Activated CD4-positive, alpha-beta T cell treated with anti-CD3 and anti-CD28 coated beads, Interleukin-2, amount 10 ng/mL, durations not matched to agents 24 days and 14 days (primary cell): ENCODE results near the gene SHISA7. TPM values are rescaled to one million over a fixed set of nuclear protein-coding genes. Genes with fewer than 3 reads are reported as not detected.
A peak's percentile ranks its signal among the peaks of the same experiment; 100 is the strongest.
"Not testable (repeated sequence)": the region's sequence is repeated elsewhere in the genome, so short reads cannot be mapped to it uniquely, and the experiment has no call there.

Source experiments
- DNase-seq: peaks from one replicate; pipeline ENCODE4 v3.0.0; 2022
- H3K27ac Mint-ChIP-seq: one replicate; pipeline ENCODE4 v1.8.0; 2022; ENCODE audit warnings: mild to moderate bottlenecking, mixed read lengths
- H3K27me3 Mint-ChIP-seq: one replicate; pipeline ENCODE4 v1.8.0; 2022; ENCODE audit warnings: mixed read lengths
- H3K36me3 Mint-ChIP-seq: one replicate; pipeline ENCODE4 v1.8.0; 2022; ENCODE audit warnings: low read depth, mild to moderate bottlenecking, mixed read lengths
- H3K4me1 Mint-ChIP-seq: one replicate; pipeline ENCODE4 v1.8.0; 2021; ENCODE audit warnings: mixed read lengths
- H3K4me3 Mint-ChIP-seq: one replicate; pipeline ENCODE4 v1.8.0; 2022; ENCODE audit warnings: mild to moderate bottlenecking, moderate library complexity, mixed read lengths
- H3K9me3 Mint-ChIP-seq: one replicate; pipeline ENCODE4 v1.8.0; 2021; ENCODE audit warnings: mixed read lengths
- intact Hi-C: fragments of 100-400 bp; cut with micrococcal nuclease; formaldehyde crosslinking; loops from one replicate; pipeline ENCODE4 v1.15.1; 2023
- total RNA-seq: library from RNA; stranded (reverse); gene quantifications from 2 replicates; pipeline ENCODE4 v1.2.3, GENCODE V29; 2022

The SHISA7 gene
- total RNA-seq, 1 donor from 2014 or later: not detected

DNA sequence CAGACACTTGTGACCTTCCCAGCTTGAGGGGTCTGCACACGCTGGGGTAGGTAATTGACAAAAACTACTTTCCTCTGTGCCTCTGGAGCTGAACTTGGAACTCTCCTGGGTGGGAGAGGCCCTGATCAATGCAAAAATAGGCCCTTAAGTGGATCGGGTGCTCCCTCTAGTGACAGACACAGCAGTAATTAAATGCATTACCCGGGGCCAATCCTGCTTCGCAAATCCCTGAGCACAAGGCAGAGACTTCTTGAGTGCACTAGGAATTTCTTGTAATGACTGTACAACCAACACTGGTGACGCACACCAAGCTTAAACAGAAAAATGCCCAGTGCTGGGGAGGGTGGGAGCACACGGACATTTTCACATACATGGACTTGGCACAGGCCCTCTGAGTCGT, 24.9 kb downstream of the SHISA7 start:
- intact Hi-C loops: loop anchor here (1.0 kb wide), 1 partner anchor 277 kb away; no protein-coding TSS in a partner anchor
- H3K9me3 Mint-ChIP-seq: no peaks in the 10 kb centered on the region
- no peaks in the 10 kb centered on the region for H3K36me3 Mint-ChIP-seq
- no peak overlapping the region for H3K27ac Mint-ChIP-seq
- no peak overlapping the region for H3K4me3 Mint-ChIP-seq
- peak; percentile 88 for DNase-seq
- peaks cover 13% of the 10 kb centered on the region for H3K27me3 Mint-ChIP-seq
- H3K4me1 Mint-ChIP-seq: peaks cover 10% of the 10 kb centered on the region

DNA sequence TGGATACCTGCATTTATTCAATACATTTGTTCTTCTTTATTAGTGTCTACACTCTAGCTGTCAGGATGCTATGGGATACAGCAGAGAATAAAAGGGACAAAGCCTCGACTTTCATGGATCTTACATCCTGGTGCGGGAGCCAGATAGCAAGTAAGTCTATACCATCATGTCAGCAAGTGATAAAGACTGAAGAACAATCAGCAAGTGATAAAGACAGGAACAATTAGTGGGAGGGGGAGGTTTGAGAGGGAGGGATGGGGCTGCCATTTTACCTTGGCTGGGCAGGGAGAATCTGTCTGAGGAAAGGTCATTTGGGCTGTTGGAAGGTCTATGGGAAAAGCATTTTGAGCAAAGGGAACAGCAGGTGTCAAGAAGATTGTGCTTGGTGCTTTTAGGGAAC, 32.9 kb downstream of the SHISA7 start:
- H3K27me3 Mint-ChIP-seq: peaks cover 10% of the 10 kb centered on the region
- intact Hi-C loops: no loop called here
- H3K4me3 Mint-ChIP-seq: no peak overlapping the region
- peak overlapping the region; percentile 27 for H3K27ac Mint-ChIP-seq
- H3K9me3 Mint-ChIP-seq: peaks cover 16% of the 10 kb centered on the region
- DNase-seq: no peak
- peaks cover 25% of the 10 kb centered on the region for H3K4me1 Mint-ChIP-seq
- peaks cover 27% of the 10 kb centered on the region for H3K36me3 Mint-ChIP-seq

DNA sequence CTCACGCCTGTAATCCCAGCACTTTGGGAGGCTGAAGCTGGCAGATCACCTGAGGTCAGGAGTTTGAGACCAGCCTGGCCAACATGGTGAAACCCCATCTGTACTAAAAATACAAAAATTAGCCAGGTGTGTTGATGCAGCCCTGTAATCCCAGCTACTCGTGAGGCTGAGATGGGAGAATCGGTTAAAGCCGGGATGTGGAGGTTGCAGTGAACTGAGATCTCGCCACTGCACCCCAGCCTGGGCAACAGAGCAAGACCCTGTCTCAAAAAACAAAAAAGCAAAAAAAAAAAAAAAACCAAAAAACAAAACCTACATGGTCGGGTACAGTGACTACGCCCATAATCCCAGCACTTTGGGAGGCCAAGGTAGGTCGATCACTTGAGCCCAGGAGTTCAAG, 33.9 kb downstream of the SHISA7 start:
- peak overlapping the region; percentile 98 for H3K27ac Mint-ChIP-seq
- intact Hi-C loops: loop anchor here (5.0 kb wide), 1 partner anchor 107 kb away; no protein-coding TSS in a partner anchor
- peak overlapping the region; percentile 89 for H3K4me3 Mint-ChIP-seq
- peaks cover 25% of the 10 kb centered on the region for H3K4me1 Mint-ChIP-seq
- not testable (repeated sequence) for DNase-seq, H3K27me3 Mint-ChIP-seq
- peaks cover 29% of the 10 kb centered on the region for H3K36me3 Mint-ChIP-seq
- H3K9me3 Mint-ChIP-seq: peaks cover 16% of the 10 kb centered on the region

DNA sequence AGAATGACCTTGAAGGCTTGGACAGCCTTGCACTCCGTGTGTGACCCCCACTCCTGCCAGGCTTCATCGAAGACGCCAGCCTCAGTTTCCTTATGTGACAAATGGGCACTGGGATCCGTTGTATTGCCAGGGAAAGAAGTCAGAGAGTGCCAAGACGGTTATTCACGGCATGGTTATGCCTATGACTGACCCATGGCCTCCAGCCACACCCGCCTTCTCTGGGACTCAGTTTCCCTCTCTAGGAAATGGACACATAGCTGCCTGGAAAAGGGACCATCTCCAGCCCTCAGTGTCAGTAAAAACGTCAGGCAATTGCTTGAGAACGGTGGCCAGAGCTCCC, 34.6 kb downstream of the SHISA7 start:
- intact Hi-C loops: loop anchor here (1.0 to 5.0 kb wide), 3 partner anchors 23 to 106 kb away; partner anchors contain the start of genes KMT5C and RPL28
- peaks cover 35% of the 10 kb centered on the region for H3K36me3 Mint-ChIP-seq
- peaks cover 16% of the 10 kb centered on the region for H3K9me3 Mint-ChIP-seq
- H3K27me3 Mint-ChIP-seq: peaks cover 7% of the 10 kb centered on the region
- peaks cover 29% of the 10 kb centered on the region for H3K4me1 Mint-ChIP-seq
- DNase-seq: no peak
- H3K4me3 Mint-ChIP-seq: peak overlapping the region; percentile 89
- H3K27ac Mint-ChIP-seq: peak overlapping the region; percentile 98

DNA sequence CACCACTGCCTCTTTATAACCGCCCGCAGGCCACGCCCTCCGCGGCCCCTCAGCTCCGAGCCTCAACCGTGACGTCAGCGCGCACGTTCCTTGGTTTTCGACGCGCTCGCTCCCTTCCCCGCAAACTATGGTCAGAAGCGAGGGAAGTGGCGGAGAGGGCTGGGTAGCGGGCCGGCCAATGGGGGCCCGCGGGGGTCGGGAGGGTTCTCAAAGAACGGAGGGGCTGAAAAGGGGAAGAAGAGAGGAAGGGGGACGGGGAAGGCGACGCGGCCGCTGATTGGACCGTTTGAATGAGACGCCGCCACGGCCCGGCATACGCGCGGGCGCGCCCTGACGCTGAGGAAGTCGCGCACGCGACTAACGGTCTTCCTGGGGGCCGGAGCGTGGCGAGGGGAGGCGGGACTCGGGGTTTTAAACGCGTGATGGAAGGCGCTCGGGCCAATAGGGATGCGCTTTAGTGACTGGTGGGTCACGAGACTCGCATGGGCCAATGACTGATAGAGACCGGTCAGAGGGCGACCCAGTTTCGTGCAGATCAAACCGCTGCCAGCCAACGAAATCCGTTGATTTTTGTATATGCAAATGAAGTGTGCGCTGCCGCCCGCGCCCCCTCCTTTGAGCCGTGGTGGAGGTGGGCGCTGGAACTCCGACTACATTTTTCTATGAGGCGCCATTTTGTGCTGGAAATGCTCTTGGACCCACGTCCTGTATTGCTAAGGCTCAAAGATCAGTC, 35.1 kb downstream of the SHISA7 start:
- peaks cover 7% of the 10 kb centered on the region for H3K27me3 Mint-ChIP-seq
- peak; percentile 99 for DNase-seq
- H3K9me3 Mint-ChIP-seq: peaks cover 16% of the 10 kb centered on the region
- H3K36me3 Mint-ChIP-seq: peaks cover 39% of the 10 kb centered on the region
- peak overlapping the region; percentile 98 for H3K27ac Mint-ChIP-seq
- H3K4me3 Mint-ChIP-seq: peak overlapping the region; percentile 89
- H3K4me1 Mint-ChIP-seq: peaks cover 34% of the 10 kb centered on the region
- intact Hi-C loops: loop anchor here (1.0 to 5.0 kb wide), 5 partner anchors 10 to 149 kb away; partner anchors contain the start of genes KMT5C, PPP6R1 and RPL28

DNA sequence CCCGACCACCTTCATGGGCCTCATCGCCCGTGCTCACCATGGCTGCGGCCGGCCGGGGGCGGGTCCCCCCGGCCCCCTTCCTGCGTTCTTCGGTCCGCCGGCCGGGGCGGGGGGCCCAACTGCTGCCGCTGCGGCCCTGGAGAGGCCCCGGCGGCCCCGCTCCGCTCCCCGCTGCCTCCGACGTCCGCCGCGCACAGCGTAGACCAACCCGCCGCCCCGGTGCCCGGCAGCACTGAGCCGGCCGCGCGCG, 35.6 kb downstream of the SHISA7 start, which contains the start of gene UBE2S:
UBE2S (minus strand) TSS at position 239 of the 250 bp plus-strand sequence; CDS start at position 40, 199 bp downstream.
- Mint-ChIP-seq H3K9me3 (peaks cover 16% of the 10 kb centered on the region), H3K4me1 (peaks cover 34% of the 10 kb centered on the region), H3K36me3 (peaks cover 44% of the 10 kb centered on the region)

DNA sequence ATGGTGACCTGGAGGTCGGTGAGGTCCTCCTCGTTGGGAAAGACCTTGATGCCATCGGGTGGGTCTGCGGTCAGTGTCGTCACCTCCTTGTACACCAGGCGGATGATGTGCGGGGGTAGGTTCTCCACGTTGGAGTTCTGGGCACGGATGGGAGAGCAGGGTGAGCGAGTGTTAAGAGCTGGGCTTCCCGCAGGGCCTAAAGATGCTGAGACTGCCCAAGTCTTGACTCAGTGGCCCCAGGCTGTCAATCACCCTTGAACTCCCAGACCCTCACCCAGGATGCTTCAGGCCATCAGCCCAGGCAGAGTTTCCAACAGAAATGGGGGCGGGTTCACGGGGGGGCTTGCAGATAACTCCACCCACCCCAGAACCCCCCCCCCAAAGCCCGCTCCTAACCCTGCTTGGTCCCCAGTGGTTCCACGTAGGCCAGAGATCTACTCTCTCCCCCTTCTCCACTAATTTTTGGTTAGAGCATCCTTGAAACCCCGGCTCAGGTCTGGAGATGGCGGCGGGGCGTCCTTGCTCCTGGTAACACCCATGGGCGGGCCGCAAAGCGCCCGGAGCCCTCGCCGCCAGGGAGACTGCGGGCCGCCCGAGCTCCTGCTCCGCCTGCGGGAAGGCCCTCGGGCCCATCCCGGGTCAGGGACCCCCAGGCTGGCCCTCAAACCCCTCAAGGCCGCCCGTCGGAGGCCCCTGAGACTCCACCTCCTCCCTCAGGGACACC, 36.1 kb downstream of the SHISA7 start:
- peaks cover 49% of the 10 kb centered on the region for H3K36me3 Mint-ChIP-seq

More for the DNA sequence above, 35.6 kb downstream of the SHISA7 start, which contains the start of gene UBE2S:
- not testable (repeated sequence) for DNase-seq, H3K27me3 Mint-ChIP-seq
- peak within 1 kb of the TSS; percentile 89 for H3K4me3 Mint-ChIP-seq
- intact Hi-C loops: loop anchor here (1.0 to 5.0 kb wide), 3 partner anchors 9 to 149 kb away; partner anchors contain the start of gene PPP6R1
- peak within 1 kb of the TSS; percentile 98 for H3K27ac Mint-ChIP-seq

DNA sequence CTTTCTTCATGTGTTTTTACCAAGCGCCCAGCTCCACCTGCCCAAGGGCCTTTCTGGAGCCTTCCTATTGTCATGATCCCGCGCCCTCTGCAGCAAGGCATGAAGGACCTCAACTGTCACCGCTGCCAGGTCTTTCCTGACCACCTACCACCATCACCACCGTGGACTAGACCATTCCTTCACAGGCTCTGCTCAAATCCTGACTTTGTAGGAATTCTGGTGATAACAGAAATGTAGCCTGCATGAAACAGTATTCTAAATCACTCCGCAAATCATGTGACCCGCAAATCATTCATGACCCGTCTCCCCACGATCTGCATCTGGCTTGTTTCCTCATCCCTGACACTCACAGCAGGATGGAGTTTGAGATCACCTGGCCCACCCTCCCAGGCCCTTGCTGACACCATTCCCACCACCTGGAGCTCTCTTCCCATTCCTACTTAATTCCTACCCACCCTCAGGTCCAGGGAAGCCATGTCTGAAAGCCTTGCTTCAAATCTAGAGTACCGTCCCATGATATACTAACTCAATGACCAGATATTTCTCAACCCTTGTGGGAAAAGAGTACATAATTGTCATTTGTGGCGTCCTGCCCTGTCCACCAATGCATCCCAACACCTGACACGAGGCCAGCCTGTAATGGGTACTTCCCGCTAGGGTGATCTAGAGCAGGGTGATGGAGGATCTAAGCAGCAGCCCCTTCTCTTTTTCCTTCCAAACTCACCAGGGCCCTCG, 36.8 kb downstream of the SHISA7 start:
- H3K27ac Mint-ChIP-seq: peak overlapping the region; percentile 75
- H3K36me3 Mint-ChIP-seq: peaks cover 52% of the 10 kb centered on the region
- H3K9me3 Mint-ChIP-seq: peaks cover 16% of the 10 kb centered on the region
- no peak for DNase-seq
- peaks cover 4% of the 10 kb centered on the region for H3K27me3 Mint-ChIP-seq
- H3K4me3 Mint-ChIP-seq: peak overlapping the region; percentile 89
- intact Hi-C loops: loop anchor here (2.0 to 5.0 kb wide), 2 partner anchors 104 to 147 kb away; partner anchors contain the start of gene PPP6R1
- peaks cover 39% of the 10 kb centered on the region for H3K4me1 Mint-ChIP-seq

More for the DNA sequence above, 36.1 kb downstream of the SHISA7 start:
- peak; percentile 84 for DNase-seq
- peaks cover 7% of the 10 kb centered on the region for H3K27me3 Mint-ChIP-seq
- peaks cover 36% of the 10 kb centered on the region for H3K4me1 Mint-ChIP-seq
- H3K27ac Mint-ChIP-seq: peak overlapping the region; percentile 75
- intact Hi-C loops: loop anchor here (1.0 to 5.0 kb wide), 3 partner anchors 9 to 148 kb away; partner anchors contain the start of gene PPP6R1
- H3K9me3 Mint-ChIP-seq: peaks cover 16% of the 10 kb centered on the region
- peak overlapping the region; percentile 89 for H3K4me3 Mint-ChIP-seq

DNA sequence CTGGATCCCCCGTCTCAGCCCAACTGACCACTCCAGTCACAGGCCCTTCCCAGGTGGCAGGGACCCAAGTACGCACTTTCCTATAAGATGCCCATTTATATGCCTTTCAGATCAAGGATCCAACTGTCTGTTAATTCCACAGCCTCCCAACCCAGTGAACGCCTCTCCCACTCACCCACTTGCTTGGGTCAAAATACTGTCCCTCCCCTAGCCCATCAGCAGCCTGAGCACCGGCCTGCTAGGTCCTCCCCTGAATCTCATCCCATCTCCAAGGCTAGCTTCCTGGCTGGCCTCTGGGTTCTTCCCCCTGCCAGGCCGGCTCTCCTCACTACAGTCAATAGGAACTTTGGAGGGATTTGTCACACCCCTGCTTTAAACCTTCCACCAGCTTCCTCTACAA, 37.5 kb downstream of the SHISA7 start:
- H3K4me1 Mint-ChIP-seq: peaks cover 40% of the 10 kb centered on the region
- DNase-seq: no peak
- peaks cover 4% of the 10 kb centered on the region for H3K27me3 Mint-ChIP-seq
- H3K9me3 Mint-ChIP-seq: peaks cover 16% of the 10 kb centered on the region
- peak overlapping the region; percentile 89 for H3K4me3 Mint-ChIP-seq
- H3K36me3 Mint-ChIP-seq: peaks cover 55% of the 10 kb centered on the region
- H3K27ac Mint-ChIP-seq: peak overlapping the region; percentile 75
- intact Hi-C loops: loop anchor here (2.0 to 5.0 kb wide), 2 partner anchors 103 to 147 kb away; partner anchors contain the start of gene PPP6R1

DNA sequence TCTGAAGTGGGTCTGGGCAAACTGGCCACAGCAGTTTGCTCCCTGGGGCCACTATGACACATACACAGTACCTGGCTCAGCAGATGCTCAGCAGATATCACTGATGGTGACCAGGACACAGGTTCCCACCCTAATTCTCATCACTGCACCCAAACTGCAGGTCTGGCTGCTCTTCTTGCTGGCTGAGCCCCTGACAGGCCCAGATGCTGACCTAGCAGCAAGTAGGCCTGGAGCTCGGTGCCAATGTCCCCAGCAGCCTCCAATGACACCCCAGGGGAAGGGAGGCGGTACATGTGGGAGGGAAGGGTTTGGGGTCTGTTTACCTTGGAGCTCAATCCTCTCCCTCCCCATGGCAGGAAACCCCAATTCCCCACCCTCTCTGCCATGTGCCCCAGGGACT, 40.6 kb downstream of the SHISA7 start:
- no peak for DNase-seq
- peaks cover 45% of the 10 kb centered on the region for H3K4me1 Mint-ChIP-seq
- peaks cover 57% of the 10 kb centered on the region for H3K36me3 Mint-ChIP-seq
- intact Hi-C loops: no loop called here
- H3K27me3 Mint-ChIP-seq: no peaks in the 10 kb centered on the region
- H3K27ac Mint-ChIP-seq: no peak overlapping the region
- no peaks in the 10 kb centered on the region for H3K9me3 Mint-ChIP-seq
- H3K4me3 Mint-ChIP-seq: no peak overlapping the region

DNA sequence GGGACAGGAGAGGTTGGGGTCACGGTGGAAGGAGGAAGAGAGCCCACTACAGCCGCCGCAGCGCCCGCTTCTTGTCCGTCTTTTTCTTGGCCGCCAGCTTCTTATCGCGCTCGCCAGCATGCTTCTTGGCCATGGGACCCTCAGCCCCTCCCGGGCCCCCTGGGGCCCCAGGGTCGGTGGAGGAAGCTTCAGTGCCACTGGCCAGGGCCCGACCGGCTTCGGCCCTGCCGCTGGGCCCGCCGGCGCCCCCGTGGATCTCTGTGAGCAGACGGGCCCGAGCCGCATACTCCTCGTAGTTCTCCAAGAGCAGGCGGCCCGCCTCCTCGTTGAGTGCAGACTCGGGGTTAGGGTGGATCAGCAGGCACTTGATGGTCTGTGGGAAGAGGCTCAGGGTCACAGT, 41.7 kb downstream of the SHISA7 start:
- H3K9me3 Mint-ChIP-seq, intact Hi-C loops, H3K27me3 Mint-ChIP-seq, H3K27ac Mint-ChIP-seq, DNase-seq, H3K4me3 Mint-ChIP-seq: not testable (repeated sequence)
- Mint-ChIP-seq H3K4me1 (peaks cover 43% of the 10 kb centered on the region), H3K36me3 (peaks cover 50% of the 10 kb centered on the region)

DNA sequence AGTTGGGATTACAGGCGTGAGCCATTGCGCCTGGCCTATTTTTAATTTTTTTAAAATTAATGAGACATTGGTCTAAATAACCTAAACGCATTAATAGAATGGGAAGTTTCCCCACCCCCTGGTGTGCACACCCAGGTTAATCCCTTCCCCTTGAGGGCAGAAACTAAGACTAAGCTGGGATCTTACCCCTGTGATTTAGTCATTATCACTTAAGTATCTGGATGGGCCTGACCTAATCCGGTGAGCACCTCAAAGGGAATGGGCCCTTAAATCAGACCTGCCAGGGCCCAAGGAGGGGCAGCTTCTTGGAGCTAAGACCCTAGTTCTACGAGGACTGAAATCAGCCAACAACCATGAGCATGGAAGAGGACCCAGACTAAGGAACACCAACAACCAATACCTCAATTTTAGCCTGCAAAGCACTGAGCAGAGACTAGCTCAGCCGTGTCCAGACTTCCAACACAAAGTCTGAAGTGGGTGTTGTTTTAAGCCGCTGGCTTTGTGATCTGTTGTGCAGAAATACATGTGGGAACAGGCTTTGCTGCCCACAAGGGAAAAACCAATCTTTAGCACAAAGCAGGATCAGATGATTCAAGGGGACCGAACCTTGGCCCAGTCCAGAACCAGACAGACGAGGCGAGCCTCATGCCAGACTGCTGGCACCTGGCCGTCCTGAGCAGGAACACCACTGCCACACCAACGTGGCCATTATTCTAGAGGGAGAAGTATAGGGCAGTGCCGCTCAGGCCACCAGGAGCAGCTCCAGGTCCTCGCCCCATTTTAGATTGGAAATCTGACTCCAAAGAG, 42.6 kb downstream of the SHISA7 start:
- intact Hi-C loops: no loop called here
- H3K27me3 Mint-ChIP-seq: no peaks in the 10 kb centered on the region
- no peak for DNase-seq
- no peak overlapping the region for H3K4me3 Mint-ChIP-seq
- H3K9me3 Mint-ChIP-seq: no peaks in the 10 kb centered on the region
- peaks cover 34% of the 10 kb centered on the region for H3K4me1 Mint-ChIP-seq
- no peak overlapping the region for H3K27ac Mint-ChIP-seq
- peaks cover 41% of the 10 kb centered on the region for H3K36me3 Mint-ChIP-seq
